CD14-positive monocyte (primary cell): ENCODE results near the gene FN1. TPM values are rescaled to one million over a fixed set of nuclear protein-coding genes. Genes with fewer than 3 reads are reported as not detected.

Source experiments
- DNase-seq, 3 donors: peaks; one replicate each; pipeline ENCODE4 v3.0.0-alpha.2; 2011 to 2022
- H2AFZ ChIP-seq: 2 replicates; pipeline ENCODE4 v1.6.0; 2012; ENCODE audit warnings: mild to moderate bottlenecking, low read depth, low read length, inconsistent platforms; ENCODE audit not compliant: insufficient read depth, poor library complexity, severe bottlenecking
- H3K27ac ChIP-seq, 2 donors: 1 replicate in 1 of 2; 2 replicates in 1 of 2; pipeline ENCODE4 v1.5.1; 2012 to 2013; ENCODE audit warnings: low read length in 2 of 2, control low read depth in 1 of 2, inconsistent platforms in 1 of 2, low read depth in 1 of 2, mild to moderate bottlenecking in 1 of 2
- H3K27me3 ChIP-seq, 2 donors: one replicate each; pipeline versions ENCODE4 v1.6.0 to v1.6.1; 2011 to 2013; ENCODE audit warnings: low read length in 2 of 2; ENCODE audit not compliant: control insufficient read depth in 2 of 2, insufficient read depth in 2 of 2
- H3K36me3 ChIP-seq, 2 donors: replicated peaks in 1 of 2; 1 replicate in 1 of 2; 2 replicates in 1 of 2; pipeline versions ENCODE4 v1.5.1 to v1.6.1; 2012 to 2013; ENCODE audit warnings: low read length in 2 of 2, control low read depth in 1 of 2, inconsistent platforms in 1 of 2, mild to moderate bottlenecking in 1 of 2; ENCODE audit not compliant: insufficient read depth in 2 of 2, control insufficient read depth in 1 of 2
- H3K4me1 ChIP-seq, 2 donors: 1 replicate in 1 of 2; 2 replicates in 1 of 2; pipeline versions ENCODE4 v1.5.1 to v1.6.1; 2012 to 2013; ENCODE audit warnings: low read length in 2 of 2, control low read depth in 1 of 2, inconsistent platforms in 1 of 2, mild to moderate bottlenecking in 1 of 2, moderate library complexity in 1 of 2; ENCODE audit not compliant: insufficient read depth in 2 of 2, control insufficient read depth in 1 of 2
- H3K4me2 ChIP-seq: replicated peaks from 2 replicates; pipeline ENCODE3; 2012; ENCODE audit warnings: low read length, moderate library complexity, mild to moderate bottlenecking; ENCODE audit not compliant: poor library complexity, severe bottlenecking; ENCODE audit errors: extremely low read depth
- H3K4me3 ChIP-seq, 3 experiments: fragments of 200-600 bp in 1 of 3; sonication (generic) in 1 of 3; replicated peaks in 1 of 3; 1 replicate in 2 of 3; 2 replicates in 1 of 3; pipeline ENCODE4 v1.5.1; 2011 to 2013; ENCODE audit warnings: low read length in 3 of 3, mild to moderate bottlenecking in 3 of 3, control low read depth in 2 of 3, low read depth in 2 of 3, inconsistent platforms in 1 of 3, moderate library complexity in 1 of 3
- H3K79me2 ChIP-seq: 2 replicates; pipeline ENCODE4 v1.6.0; 2012; ENCODE audit warnings: mild to moderate bottlenecking, control low read depth, inconsistent platforms, low read length, moderate library complexity; ENCODE audit not compliant: insufficient read depth
- H3K9ac ChIP-seq: 2 replicates; pipeline ENCODE4 v1.6.0; 2017; ENCODE audit warnings: low read length, mild to moderate bottlenecking; ENCODE audit not compliant: insufficient read depth, poor library complexity, severe bottlenecking
- H3K9me3 ChIP-seq, 2 donors: replicated peaks in 1 of 2; 1 replicate in 1 of 2; 2 replicates in 1 of 2; pipeline versions ENCODE4 v1.5.1 to v1.6.1; 2012 to 2013; ENCODE audit warnings: low read length in 2 of 2, control low read depth in 1 of 2; ENCODE audit not compliant: control insufficient read depth in 1 of 2, insufficient read depth in 1 of 2
- H4K20me1 ChIP-seq: 2 replicates; pipeline ENCODE4 v1.6.0; 2012; ENCODE audit warnings: mild to moderate bottlenecking, low read length, control low read depth, moderate library complexity; ENCODE audit not compliant: insufficient read depth
- H3K27ac Mint-ChIP-seq, 7 donors: one replicate each; pipeline ENCODE4 v1.8.0; 2020; ENCODE audit warnings: mild to moderate bottlenecking in 7 of 7, mixed read lengths in 7 of 7, moderate library complexity in 6 of 7, inconsistent platforms in 2 of 7
- H3K27me3 Mint-ChIP-seq, 3 donors: one replicate each; pipeline ENCODE4 v1.8.0; 2021 to 2022; ENCODE audit warnings: low read depth in 3 of 3, mild to moderate bottlenecking in 3 of 3, mixed read lengths in 3 of 3, moderate library complexity in 3 of 3, inconsistent platforms in 1 of 3
- H3K36me3 Mint-ChIP-seq, 2 donors: one replicate each; pipeline ENCODE4 v1.8.0; 2020; ENCODE audit warnings: mixed read lengths in 2 of 2, inconsistent platforms in 1 of 2, mild to moderate bottlenecking in 1 of 2
- H3K4me1 Mint-ChIP-seq: one replicate; pipeline ENCODE4 v1.8.0; 2020; ENCODE audit warnings: mild to moderate bottlenecking, mixed read lengths
- H3K4me3 Mint-ChIP-seq, 2 donors: one replicate each; pipeline ENCODE4 v1.8.0; 2020; ENCODE audit warnings: mild to moderate bottlenecking in 2 of 2, mixed read lengths in 2 of 2, moderate library complexity in 1 of 2
- H3K9me3 Mint-ChIP-seq, 7 donors: one replicate each; pipeline ENCODE4 v1.8.0; 2020 to 2022; ENCODE audit warnings: mixed read lengths in 7 of 7, mild to moderate bottlenecking in 6 of 7, moderate library complexity in 6 of 7, inconsistent platforms in 2 of 7
- CTCF ChIP-seq: fragments of 200-600 bp; IDR thresholded peaks from one replicate; pipeline ENCODE4 v1.8.0; 2022; ENCODE audit warnings: antibody characterized with exemption, mild to moderate bottlenecking
- WGBS: methylation state at CpG from one replicate; pipeline ENCODE4 v1.1.5; 2013; ENCODE audit warnings: missing lambda C conversion rate; ENCODE audit not compliant: insufficient coverage; 5-methylcytosine and 5-hydroxymethylcytosine counted together
- intact Hi-C, 2 donors: fragments of 100-400 bp; cut with micrococcal nuclease; formaldehyde crosslinking; loops; one replicate each; pipeline versions ENCODE4 v1.15.0 to v1.15.1; 2023
- polyA plus RNA-seq, 3 donors: library from polyadenylated mRNA; depleted of rRNA in 1 of 3; unstranded in 2 of 3; stranded (reverse) in 1 of 3; fragments of 300-500 nt in 2 of 3; fragments of >200 nt in 1 of 3; fragmentation: Illumina TruSeq in 2 of 3; gene quantifications; 1 replicate in 2 of 3; 2 replicates in 1 of 3; pipeline ENCODE4 v1.2.3, GENCODE V29; 2012 to 2021

Gene FN1
- polyA plus RNA-seq, 3 donors: 0.21 to 0.72 (median 0.23) TPM

GRCh38 chr2:215376103-215376780 is 59.6 kb downstream of the FN1 start:
- no peaks in the 10 kb centered on the region for H3K27me3 Mint-ChIP-seq
- no peaks in the 10 kb centered on the region for H3K79me2 ChIP-seq
- H3K4me1 Mint-ChIP-seq: no peaks in the 10 kb centered on the region
- H3K9ac ChIP-seq: no peak overlapping the region
- intact Hi-C loops: no loop called here
- H3K4me2 ChIP-seq: no peak overlapping the region
- H2AFZ ChIP-seq: no peak overlapping the region
- no peak overlapping the region for H3K27ac ChIP-seq
- H3K36me3 ChIP-seq: no peaks in the 10 kb centered on the region
- H3K27me3 ChIP-seq: no peaks in the 10 kb centered on the region
- no peaks in the 10 kb centered on the region for H3K36me3 Mint-ChIP-seq
- no peaks in the 10 kb centered on the region for H3K4me1 ChIP-seq
- no peak overlapping the region for H3K4me3 Mint-ChIP-seq
- peaks cover 0 to 12% (median 6%) of the 10 kb centered on the region in 7 donors for H3K9me3 Mint-ChIP-seq
- no peak for DNase-seq
- H3K27ac Mint-ChIP-seq: no peak overlapping the region
- no peaks in the 10 kb centered on the region for H4K20me1 ChIP-seq
- no peak overlapping the region for H3K4me3 ChIP-seq
- 93% methylated on average over 5 of the region's 9 CpGs for WGBS
- H3K9me3 ChIP-seq: peaks cover 0 to 8% of the 10 kb centered on the region in 2 donors
- no peak for TF ChIP-seq CTCF

GRCh38 chr2:215375467-215375830 is 60.4 kb downstream of the FN1 start:
- H3K4me3 ChIP-seq: no peak overlapping the region
- TF ChIP-seq CTCF: no peak
- no peaks in the 10 kb centered on the region for H3K4me1 Mint-ChIP-seq
- no peak overlapping the region for H3K27ac Mint-ChIP-seq
- H3K9me3 Mint-ChIP-seq: peaks cover 0 to 13% (median 6%) of the 10 kb centered on the region in 7 donors
- intact Hi-C loops: no loop called here
- no peak overlapping the region for H3K9ac ChIP-seq
- H3K36me3 ChIP-seq: no peaks in the 10 kb centered on the region
- H3K4me2 ChIP-seq: no peak overlapping the region
- H3K9me3 ChIP-seq: peaks cover 0 to 8% of the 10 kb centered on the region in 2 donors
- H3K4me1 ChIP-seq: no peaks in the 10 kb centered on the region
- peaks cover 0 to 2% (median 0%) of the 10 kb centered on the region in 3 donors for H3K27me3 Mint-ChIP-seq
- H3K27me3 ChIP-seq: no peaks in the 10 kb centered on the region
- H2AFZ ChIP-seq: no peak overlapping the region
- no peaks in the 10 kb centered on the region for H3K79me2 ChIP-seq
- H3K27ac ChIP-seq: no peak overlapping the region
- H3K4me3 Mint-ChIP-seq: no peak overlapping the region
- no peak for DNase-seq
- no peaks in the 10 kb centered on the region for H3K36me3 Mint-ChIP-seq
- 93% methylated on average over 3 of the region's 6 CpGs for WGBS
- H4K20me1 ChIP-seq: no peaks in the 10 kb centered on the region
